ENCODE results near the gene PLEKHS1. TPM values are rescaled to one million over a fixed set of nuclear protein-coding genes. Genes with fewer than 3 reads are reported as not detected.
"Not testable (repeated sequence)": the region's sequence is repeated elsewhere in the genome, so short reads cannot be mapped to it uniquely, and the experiment has no call there.

PLEKHS1 gene
- total RNA-seq, 4 donors from 2014 or later: 0.30 to 0.76 (median 0.39) TPM

GRCh38 chr10:113801569-113801968, 50.1 kb downstream of the PLEKHS1 start:
- no peak overlapping the region for H3K4me3 ChIP-seq (ENCODE audit: low read depth, poor library complexity, severe bottlenecking)
- TF ChIP-seq, protein P1, sequence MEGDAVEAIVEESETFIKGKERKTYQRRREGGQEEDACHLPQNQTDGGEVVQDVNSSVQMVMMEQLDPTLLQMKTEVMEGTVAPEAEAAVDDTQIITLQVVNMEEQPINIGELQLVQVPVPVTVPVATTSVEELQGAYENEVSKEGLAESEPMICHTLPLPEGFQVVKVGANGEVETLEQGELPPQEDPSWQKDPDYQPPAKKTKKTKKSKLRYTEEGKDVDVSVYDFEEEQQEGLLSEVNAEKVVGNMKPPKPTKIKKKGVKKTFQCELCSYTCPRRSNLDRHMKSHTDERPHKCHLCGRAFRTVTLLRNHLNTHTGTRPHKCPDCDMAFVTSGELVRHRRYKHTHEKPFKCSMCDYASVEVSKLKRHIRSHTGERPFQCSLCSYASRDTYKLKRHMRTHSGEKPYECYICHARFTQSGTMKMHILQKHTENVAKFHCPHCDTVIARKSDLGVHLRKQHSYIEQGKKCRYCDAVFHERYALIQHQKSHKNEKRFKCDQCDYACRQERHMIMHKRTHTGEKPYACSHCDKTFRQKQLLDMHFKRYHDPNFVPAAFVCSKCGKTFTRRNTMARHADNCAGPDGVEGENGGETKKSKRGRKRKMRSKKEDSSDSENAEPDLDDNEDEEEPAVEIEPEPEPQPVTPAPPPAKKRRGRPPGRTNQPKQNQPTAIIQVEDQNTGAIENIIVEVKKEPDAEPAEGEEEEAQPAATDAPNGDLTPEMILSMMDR (IDR thresholded peaks at IDR 0.05): no peak
- no peak for TF ChIP-seq POLR2A (IDR thresholded peaks at IDR 0.05)
- 69 to 76% methylated on average over 6 of the region's 6 CpGs for WGBS, 2 donors
- DNase-seq (ENCODE audit: low spot score in 2 of 2): no peak
- intact Hi-C loops (cut with DNase I; ENCODE audit: low total_unique reads): no loop called here

GRCh38 chr10:113802997-113803396, 51.5 kb downstream of the PLEKHS1 start:
- 42 to 46% methylated on average over 4 of the region's 4 CpGs for WGBS, 2 donors
- TF ChIP-seq, protein P1 (IDR thresholded peaks at IDR 0.05): no peak
- TF ChIP-seq POLR2A (IDR thresholded peaks at IDR 0.05): no peak
- no peak for DNase-seq (ENCODE audit: low spot score in 2 of 2)
- intact Hi-C loops (cut with DNase I; ENCODE audit: low total_unique reads): no loop called here
- H3K4me3 ChIP-seq (ENCODE audit: low read depth, poor library complexity, severe bottlenecking): no peak overlapping the region

GRCh38 chr10:113806503-113806902, 55.0 kb downstream of the PLEKHS1 start:
- intact Hi-C loops (cut with DNase I; ENCODE audit: low total_unique reads): no loop called here
- WGBS, 2 donors: 93 to 99% methylated on average over 4 of the region's 4 CpGs

DNA sequence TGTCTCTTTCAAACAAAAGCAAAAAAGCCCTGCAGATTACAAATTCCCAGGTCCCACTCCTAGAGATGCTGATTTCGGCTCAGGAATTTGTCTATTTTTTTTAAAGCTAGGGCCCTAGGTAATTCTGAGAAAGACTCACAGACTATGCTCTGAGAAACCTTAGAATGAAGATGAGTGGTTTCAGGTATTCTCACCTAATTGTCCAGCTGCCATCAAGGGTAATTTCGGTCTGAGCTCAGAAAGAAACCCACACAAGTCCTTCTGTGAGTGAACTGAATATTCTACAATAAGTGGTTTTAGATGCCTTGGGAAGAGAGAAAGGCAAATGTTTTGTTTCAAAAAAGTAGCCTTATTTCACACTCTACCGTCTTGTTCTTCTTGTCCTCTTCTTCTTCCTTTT, 56.7 kb downstream of the PLEKHS1 start:
- DNase-seq (ENCODE audit: low spot score in 2 of 2): no peak
- H3K4me3 ChIP-seq (ENCODE audit: low read depth, poor library complexity, severe bottlenecking): no peak overlapping the region
- WGBS, 2 donors: 82 to 90% methylated on average over 3 of the region's 3 CpGs
- intact Hi-C loops (cut with DNase I; ENCODE audit: low total_unique reads): no loop called here
- TF ChIP-seq, protein P1 (IDR thresholded peaks at IDR 0.05): no peak
- no peak for TF ChIP-seq POLR2A (IDR thresholded peaks at IDR 0.05)

More at GRCh38 chr10:113806503-113806902, 55.0 kb downstream of the PLEKHS1 start:
- H3K4me3 ChIP-seq (ENCODE audit: low read depth, poor library complexity, severe bottlenecking): no peak overlapping the region
- DNase-seq (ENCODE audit: low spot score in 2 of 2): no peak
- TF ChIP-seq POLR2A (IDR thresholded peaks at IDR 0.05): no peak
- TF ChIP-seq, protein P1 (IDR thresholded peaks at IDR 0.05): no peak

DNA sequence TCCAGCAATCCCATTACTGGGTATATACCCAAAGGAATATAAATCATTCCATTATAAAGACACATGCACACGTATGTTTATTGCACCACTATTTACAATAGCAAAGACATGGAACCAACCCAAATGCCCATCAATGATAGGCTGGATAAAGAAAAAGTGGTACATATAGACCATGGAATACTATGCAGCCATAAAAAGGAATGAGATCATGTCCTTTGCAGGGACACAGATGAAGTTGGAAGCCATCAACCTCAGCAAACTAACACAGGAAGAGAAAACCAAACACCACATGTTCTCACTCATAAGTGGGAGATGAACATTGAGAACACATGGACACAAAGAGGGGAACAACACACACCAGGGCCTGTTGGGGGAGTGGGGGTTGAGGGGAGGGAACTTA, 63.2 kb downstream of the PLEKHS1 start:
- intact Hi-C loops (cut with DNase I; ENCODE audit: low total_unique reads); H3K4me3 ChIP-seq (ENCODE audit: low read depth, poor library complexity, severe bottlenecking); DNase-seq (ENCODE audit: low spot score in 2 of 2): not testable (repeated sequence)
- WGBS, 2 donors: 72 to 80% methylated on average over 1 of the region's 1 CpG

DNA sequence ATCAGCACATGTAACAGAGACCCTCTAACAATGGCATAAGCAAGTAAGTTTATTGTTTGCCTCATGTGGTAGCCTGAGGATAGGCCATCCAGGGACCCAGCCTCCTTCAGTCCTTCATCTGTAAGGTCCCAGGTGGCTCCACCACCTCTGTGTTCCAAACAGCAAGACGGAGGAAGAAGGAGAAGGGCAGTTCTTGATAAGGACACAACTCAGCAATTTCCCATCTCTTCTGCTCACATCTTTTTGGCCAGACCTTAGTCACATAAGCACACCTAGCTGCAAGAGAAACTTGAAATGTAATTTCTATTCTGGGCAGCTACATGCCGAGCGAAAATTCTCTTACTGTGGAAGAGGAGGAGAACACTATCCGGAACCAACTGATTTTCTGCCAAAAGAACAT, 68.5 kb downstream of the PLEKHS1 start:
- intact Hi-C loops (cut with DNase I; ENCODE audit: low total_unique reads): no loop called here

More for the DNA sequence above, 68.5 kb downstream of the PLEKHS1 start:
- H3K4me3 ChIP-seq (ENCODE audit: low read depth, poor library complexity, severe bottlenecking): no peak overlapping the region
- no peak for DNase-seq (ENCODE audit: low spot score in 2 of 2)
- WGBS, 2 donors: 82 to 90% methylated on average over 4 of the region's 4 CpGs
- no peak for TF ChIP-seq POLR2A (IDR thresholded peaks at IDR 0.05)
- TF ChIP-seq, protein P1 (IDR thresholded peaks at IDR 0.05): no peak

Measured in lower leg skin (tissue), 4 donors.